Neuronal stem cell (in vitro differentiated cells): Measurements from ENCODE around the gene EPHA1.

Experiments used
- DNase-seq: peaks from one replicate; pipeline ENCODE4 v3.0.0-alpha.2; 2013; ENCODE audit warnings: low spot score
- H2AFZ ChIP-seq: one replicate; pipeline ENCODE4 v1.6.1; 2013; ENCODE audit warnings: mild to moderate bottlenecking, low read length, inconsistent platforms
- H2AK5ac ChIP-seq: 2 replicates; pipeline ENCODE4 v1.6.1; 2013; ENCODE audit warnings: low read depth, mild to moderate bottlenecking, inconsistent platforms, low read length, moderate library complexity, mixed read lengths
- H2BK120ac ChIP-seq: 2 replicates; pipeline ENCODE4 v1.6.1; 2013; ENCODE audit warnings: low read depth, mild to moderate bottlenecking, inconsistent platforms, low read length, moderate library complexity, mixed read lengths
- H2BK12ac ChIP-seq: one replicate; pipeline ENCODE4 v1.6.1; 2013; ENCODE audit warnings: low read length, inconsistent platforms
- H2BK15ac ChIP-seq: 2 replicates; pipeline ENCODE4 v1.6.1; 2013; ENCODE audit warnings: mild to moderate bottlenecking, low read length, inconsistent platforms, mixed read lengths
- H2BK5ac ChIP-seq: one replicate; pipeline ENCODE4 v1.6.1; 2013; ENCODE audit warnings: inconsistent platforms, mild to moderate bottlenecking, low read length, moderate library complexity
- H3K14ac ChIP-seq: one replicate; pipeline ENCODE4 v1.6.1; 2013; ENCODE audit warnings: low read length, inconsistent platforms
- H3K18ac ChIP-seq: 2 replicates; pipeline ENCODE4 v1.6.1; 2013; ENCODE audit warnings: low read length, inconsistent platforms
- H3K23ac ChIP-seq: 2 replicates; pipeline ENCODE4 v1.6.1; 2013; ENCODE audit warnings: low read depth, mild to moderate bottlenecking, mixed read lengths, low read length, inconsistent platforms; ENCODE audit not compliant: poor library complexity
- H3K27ac ChIP-seq: replicated peaks from 3 replicates; pipeline ENCODE4 v1.5.1; 2013; ENCODE audit warnings: low read length, inconsistent platforms
- H3K27me3 ChIP-seq, 3 experiments: 2 replicates each; pipeline ENCODE4 v1.6.1; 2013; ENCODE audit warnings: low read length in 3 of 3, mild to moderate bottlenecking in 2 of 3, inconsistent platforms in 1 of 3, low read depth in 1 of 3, mixed read lengths in 1 of 3, moderate library complexity in 1 of 3; ENCODE audit not compliant: control insufficient read depth in 3 of 3, insufficient read depth in 3 of 3
- H3K36me3 ChIP-seq, 2 donors: replicated peaks in 1 of 2; 2 replicates each; pipeline ENCODE4 v1.6.1; 2013; ENCODE audit warnings: low read length in 2 of 2; ENCODE audit not compliant: control insufficient read depth in 2 of 2, insufficient read depth in 2 of 2
- H3K4ac ChIP-seq: 2 replicates; pipeline ENCODE4 v1.6.1; 2013; ENCODE audit warnings: inconsistent platforms, mild to moderate bottlenecking, low read length, moderate library complexity
- H3K4me1 ChIP-seq, 2 donors: 1 replicate in 1 of 2; 2 replicates in 1 of 2; pipeline ENCODE4 v1.6.1; 2013; ENCODE audit warnings: low read length in 2 of 2, low read depth in 1 of 2; ENCODE audit not compliant: control insufficient read depth in 2 of 2, insufficient read depth in 1 of 2
- H3K4me2 ChIP-seq: one replicate; pipeline ENCODE4 v1.6.1; 2013; ENCODE audit warnings: mild to moderate bottlenecking, low read length, inconsistent platforms; ENCODE audit not compliant: insufficient read depth, poor library complexity, severe bottlenecking
- H3K4me3 ChIP-seq, 2 donors: 2 replicates each; pipeline ENCODE4 v1.5.1; 2013; ENCODE audit warnings: low read length in 2 of 2, mild to moderate bottlenecking in 2 of 2, inconsistent platforms in 1 of 2, moderate library complexity in 1 of 2
- H3K79me1 ChIP-seq: one replicate; pipeline ENCODE4 v1.6.1; 2013; ENCODE audit warnings: low read depth, mild to moderate bottlenecking, inconsistent platforms, low read length, moderate library complexity
- H3K9ac ChIP-seq: one replicate; pipeline ENCODE4 v1.6.1; 2013; ENCODE audit warnings: mild to moderate bottlenecking, low read depth, low read length, inconsistent platforms; ENCODE audit not compliant: poor library complexity
- H3K9me3 ChIP-seq, 2 donors: replicated peaks in 1 of 2; 2 replicates each; pipeline versions ENCODE3 to v1.6.1; 2013; ENCODE audit warnings: low read length in 2 of 2, mild to moderate bottlenecking in 2 of 2, inconsistent platforms in 1 of 2, low read depth in 1 of 2, mixed read lengths in 1 of 2, moderate library complexity in 1 of 2; ENCODE audit not compliant: control insufficient read depth in 2 of 2, insufficient read depth in 1 of 2
- H4K8ac ChIP-seq: one replicate; pipeline ENCODE4 v1.6.1; 2013; ENCODE audit warnings: low read depth, mild to moderate bottlenecking, inconsistent platforms, low read length, moderate library complexity
- H4K91ac ChIP-seq: one replicate; pipeline ENCODE4 v1.6.1; 2013; ENCODE audit warnings: low read length, low read depth, mild to moderate bottlenecking, inconsistent platforms; ENCODE audit not compliant: poor library complexity
- WGBS, 2 donors: extraction: QIAGEN DNeasy Blood & Tissue Kit; methylation state at CpG; one replicate each; pipeline ENCODE4 v1.1.7; 2013; ENCODE audit warnings: missing lambda C conversion rate in 2 of 2, mixed read lengths in 1 of 2; ENCODE audit not compliant: insufficient read length in 2 of 2, insufficient replicate concordance in 1 of 2; ENCODE audit errors: extremely low coverage in 2 of 2; 5-methylcytosine and 5-hydroxymethylcytosine counted together

EPHA1 gene

GRCh38 chr7:143444785-143445184 lies 36.1 kb upstream of the EPHA1 start:
- Histone ChIP-seq H3K9me3 (no peaks in the 10 kb centered on the region), H2BK5ac (no peak overlapping the region), H3K27ac (no peak overlapping the region), H3K36me3 (no peaks in the 10 kb centered on the region), H2BK120ac (no peak overlapping the region), H3K79me1 (no peaks in the 10 kb centered on the region), H2BK15ac (no peak overlapping the region), H3K18ac (no peak overlapping the region), H3K9ac (no peak overlapping the region), H4K91ac (no peak overlapping the region), H3K14ac (no peak overlapping the region), H4K8ac (no peak overlapping the region), H3K4me3 (no peak overlapping the region), H3K4ac (no peak overlapping the region), H2AFZ (no peak overlapping the region), H3K4me1 (peaks cover 0 to 11% of the 10 kb centered on the region in 2 donors), H3K4me2 (no peak overlapping the region), H3K27me3 (peaks cover 0 to 2% (median 0%) of the 10 kb centered on the region in 3 experiments), H2BK12ac (no peak overlapping the region), H2AK5ac (no peak overlapping the region), H3K23ac (no peak overlapping the region)
- no CpG with 5 or more reads among the region's 1 CpG for WGBS, 2 donors
- no peak for DNase-seq

- Histone ChIP-seq H3K4me2 (no peak overlapping the region), H4K8ac (no peak overlapping the region), H2BK120ac (no peak overlapping the region), H3K18ac (no peak overlapping the region), H4K91ac (no peak overlapping the region), H3K14ac (no peak overlapping the region), H3K79me1 (no peaks in the 10 kb centered on the region), H3K27me3 (peaks cover 0 to 2% (median 0%) of the 10 kb centered on the region in 3 experiments), H3K27ac (no peak overlapping the region), H3K4me3 (no peak overlapping the region), H3K9ac (no peak overlapping the region), H3K23ac (no peak overlapping the region), H2BK15ac (no peak overlapping the region), H3K4ac (no peak overlapping the region), H2AK5ac (no peak overlapping the region), H3K36me3 (no peaks in the 10 kb centered on the region), H2BK12ac (no peak overlapping the region), H3K9me3 (no peaks in the 10 kb centered on the region), H2BK5ac (no peak overlapping the region), H2AFZ (no peak overlapping the region), H3K4me1 (peaks cover 0 to 11% of the 10 kb centered on the region in 2 donors)
- WGBS, 2 donors: no CpG with 5 or more reads among the region's 6 CpGs
- no peak for DNase-seq
Observed at GRCh38 chr7:143444063-143444782, 35.6 kb upstream of the EPHA1 start.

- no peak within 1 kb of the TSS for H2AK5ac ChIP-seq
- H3K4ac ChIP-seq: no peak within 1 kb of the TSS
- no peak within 1 kb of the TSS for H2BK15ac ChIP-seq
- no peak for DNase-seq
- no peaks in the 10 kb centered on the region for H3K9me3 ChIP-seq
- H3K4me3 ChIP-seq: no peak within 1 kb of the TSS
- H4K91ac ChIP-seq: no peak within 1 kb of the TSS
- H2BK5ac ChIP-seq: no peak within 1 kb of the TSS
- no peak within 1 kb of the TSS for H3K23ac ChIP-seq
- no peak within 1 kb of the TSS for H2BK12ac ChIP-seq
- no peaks in the 10 kb centered on the region for H3K79me1 ChIP-seq
- H3K36me3 ChIP-seq: no peaks in the 10 kb centered on the region
- H2AFZ ChIP-seq: no peak within 1 kb of the TSS
- H3K4me2 ChIP-seq: no peak within 1 kb of the TSS
- no CpG with 5 or more reads among the region's 4 CpGs for WGBS, 2 donors
- peaks cover 0 to 11% of the 10 kb centered on the region in 2 donors for H3K4me1 ChIP-seq
- peaks cover 0 to 2% (median 0%) of the 10 kb centered on the region in 3 experiments for H3K27me3 ChIP-seq
- H3K9ac ChIP-seq: no peak within 1 kb of the TSS
- no peak within 1 kb of the TSS for H3K18ac ChIP-seq
- no peak within 1 kb of the TSS for H3K14ac ChIP-seq
- H4K8ac ChIP-seq: no peak within 1 kb of the TSS
- H2BK120ac ChIP-seq: no peak within 1 kb of the TSS
- no peak within 1 kb of the TSS for H3K27ac ChIP-seq
Observed at GRCh38 chr7:143443153-143443552, 34.5 kb upstream of the EPHA1 start, which contains the start of gene TAS2R60. Gene TAS2R60 (plus strand): TSS chr7:143443453. CDS start chr7:143443453, 0 bp downstream.

GRCh38 chr7:143439866-143440265 lies 31.2 kb upstream of the EPHA1 start:
- H2AFZ ChIP-seq: no peak overlapping the region
- no CpG with 5 or more reads among the region's 2 CpGs for WGBS, 2 donors
- H3K36me3 ChIP-seq: no peaks in the 10 kb centered on the region
- no peaks in the 10 kb centered on the region for H3K9me3 ChIP-seq
- no peak overlapping the region for H2AK5ac ChIP-seq
- H4K8ac ChIP-seq: no peak overlapping the region
- no peak overlapping the region for H2BK120ac ChIP-seq
- no peak overlapping the region for H2BK12ac ChIP-seq
- no peak overlapping the region for H3K9ac ChIP-seq
- no peak for DNase-seq
- H2BK15ac ChIP-seq: no peak overlapping the region
- H3K4me2 ChIP-seq: no peak overlapping the region
- no peak overlapping the region for H3K23ac ChIP-seq
- H3K4me3 ChIP-seq: no peak overlapping the region
- H3K4ac ChIP-seq: no peak overlapping the region
- H3K79me1 ChIP-seq: no peaks in the 10 kb centered on the region
- H3K4me1 ChIP-seq: no peaks in the 10 kb centered on the region
- H4K91ac ChIP-seq: no peak overlapping the region
- H3K14ac ChIP-seq: no peak overlapping the region
- no peaks in the 10 kb centered on the region for H3K27me3 ChIP-seq
- H3K27ac ChIP-seq: no peak overlapping the region
- H2BK5ac ChIP-seq: no peak overlapping the region
- H3K18ac ChIP-seq: no peak overlapping the region
